WERI-Rb-1 (cell line): Measurements from ENCODE around the gene PAFAH2.
A peak's percentile ranks its signal among the peaks of the same experiment; 100 is the strongest.

Experiments
- DNase-seq: peaks from one replicate; pipeline ENCODE4 v3.0.0-alpha.2; 2020
- H3K27ac ChIP-seq: fragments of 250-450 bp; sonication (Bioruptor Pico); 2 replicates; pipeline ENCODE4 v1.5.1; 2020; ENCODE audit warnings: mild to moderate bottlenecking, moderate library complexity
- H3K27me3 ChIP-seq: fragments of 250-450 bp; sonication (Bioruptor Pico); 2 replicates; pipeline ENCODE4 v1.5.1; 2021; ENCODE audit warnings: mild to moderate bottlenecking, low read depth, moderate library complexity; ENCODE audit not compliant: insufficient read depth, severe bottlenecking
- H3K36me3 ChIP-seq: fragments of 250-450 bp; sonication (Bioruptor Pico); 2 replicates; pipeline ENCODE4 v1.5.1; 2020; ENCODE audit warnings: mild to moderate bottlenecking, moderate library complexity
- H3K4me3 ChIP-seq: 2 replicates; pipeline ENCODE4 v1.5.1; 2011; ENCODE audit warnings: low read depth, mild to moderate bottlenecking, control low read depth, low read length
- H3K9me3 ChIP-seq: fragments of 250-450 bp; sonication (Bioruptor Pico); 2 replicates; pipeline ENCODE4 v1.5.1; 2021; ENCODE audit warnings: mild to moderate bottlenecking, moderate library complexity; ENCODE audit not compliant: severe bottlenecking
- TF ChIP-seq, protein P1 (sequence below): IDR thresholded peaks from 2 replicates; pipeline ENCODE4 v1.5.1; 2011; ENCODE audit warnings: low read depth, mild to moderate bottlenecking, control low read depth, inconsistent platforms, low read length

Gene PAFAH2

DNA sequence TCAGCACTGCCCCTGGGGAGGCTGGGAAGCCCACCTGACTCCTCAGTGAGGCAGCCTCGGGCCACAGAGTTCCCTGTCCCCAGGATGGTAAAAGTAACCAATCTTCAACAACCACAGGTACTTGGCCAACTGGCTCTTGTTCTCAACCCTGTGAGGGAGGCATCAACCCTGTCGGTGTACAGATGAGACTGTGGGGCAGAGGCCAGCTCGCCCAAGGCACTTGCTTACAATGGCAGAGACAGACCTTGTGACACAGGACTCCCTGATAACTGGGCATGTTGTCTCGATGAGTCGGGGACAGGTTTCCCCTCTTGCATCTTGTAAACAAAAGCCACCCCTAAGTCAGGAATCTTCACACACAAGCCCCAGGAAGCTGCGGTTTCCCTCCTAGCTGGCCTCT is 40.0 kb upstream of the PAFAH2 start:
- Histone ChIP-seq H3K4me3 (no peak overlapping the region), H3K9me3 (no peaks in the 10 kb centered on the region), H3K27ac (no peak overlapping the region), H3K36me3 (no peaks in the 10 kb centered on the region), H3K27me3 (no peaks in the 10 kb centered on the region)
- no peak for DNase-seq
- TF ChIP-seq, protein P1, sequence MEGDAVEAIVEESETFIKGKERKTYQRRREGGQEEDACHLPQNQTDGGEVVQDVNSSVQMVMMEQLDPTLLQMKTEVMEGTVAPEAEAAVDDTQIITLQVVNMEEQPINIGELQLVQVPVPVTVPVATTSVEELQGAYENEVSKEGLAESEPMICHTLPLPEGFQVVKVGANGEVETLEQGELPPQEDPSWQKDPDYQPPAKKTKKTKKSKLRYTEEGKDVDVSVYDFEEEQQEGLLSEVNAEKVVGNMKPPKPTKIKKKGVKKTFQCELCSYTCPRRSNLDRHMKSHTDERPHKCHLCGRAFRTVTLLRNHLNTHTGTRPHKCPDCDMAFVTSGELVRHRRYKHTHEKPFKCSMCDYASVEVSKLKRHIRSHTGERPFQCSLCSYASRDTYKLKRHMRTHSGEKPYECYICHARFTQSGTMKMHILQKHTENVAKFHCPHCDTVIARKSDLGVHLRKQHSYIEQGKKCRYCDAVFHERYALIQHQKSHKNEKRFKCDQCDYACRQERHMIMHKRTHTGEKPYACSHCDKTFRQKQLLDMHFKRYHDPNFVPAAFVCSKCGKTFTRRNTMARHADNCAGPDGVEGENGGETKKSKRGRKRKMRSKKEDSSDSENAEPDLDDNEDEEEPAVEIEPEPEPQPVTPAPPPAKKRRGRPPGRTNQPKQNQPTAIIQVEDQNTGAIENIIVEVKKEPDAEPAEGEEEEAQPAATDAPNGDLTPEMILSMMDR = no peak

DNA sequence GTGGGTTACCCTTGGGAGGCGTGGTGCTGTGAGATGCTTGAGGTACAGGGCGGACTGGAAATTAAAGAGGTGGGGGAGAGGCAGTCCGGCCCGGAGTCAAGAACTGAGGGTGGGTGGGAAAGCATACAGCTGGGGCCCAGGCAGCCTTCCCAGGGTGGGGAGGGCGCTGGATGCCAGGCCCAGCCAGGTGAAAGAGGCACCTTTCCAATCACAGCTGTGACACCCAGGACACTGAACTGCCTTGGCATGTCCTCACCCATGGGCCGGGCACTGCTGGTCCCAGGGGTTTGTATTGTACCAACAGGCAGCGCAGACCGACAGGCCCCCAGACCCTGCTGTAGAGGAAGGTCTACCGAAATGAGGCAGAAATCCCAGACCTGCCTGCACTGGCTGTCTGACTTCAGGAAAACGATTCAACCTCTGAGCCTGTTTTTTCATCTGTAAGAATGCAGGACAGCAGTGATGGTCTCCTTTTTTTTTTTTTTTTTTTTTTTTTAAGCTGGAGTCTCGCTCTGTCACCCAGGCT is 39.0 kb upstream of the PAFAH2 start:
- Histone ChIP-seq H3K27ac (no peak overlapping the region), H3K27me3 (no peaks in the 10 kb centered on the region), H3K36me3 (no peaks in the 10 kb centered on the region), H3K4me3 (no peak overlapping the region), H3K9me3 (no peaks in the 10 kb centered on the region)
- TF ChIP-seq, protein P1 = no peak
- DNase-seq = no peak

DNA sequence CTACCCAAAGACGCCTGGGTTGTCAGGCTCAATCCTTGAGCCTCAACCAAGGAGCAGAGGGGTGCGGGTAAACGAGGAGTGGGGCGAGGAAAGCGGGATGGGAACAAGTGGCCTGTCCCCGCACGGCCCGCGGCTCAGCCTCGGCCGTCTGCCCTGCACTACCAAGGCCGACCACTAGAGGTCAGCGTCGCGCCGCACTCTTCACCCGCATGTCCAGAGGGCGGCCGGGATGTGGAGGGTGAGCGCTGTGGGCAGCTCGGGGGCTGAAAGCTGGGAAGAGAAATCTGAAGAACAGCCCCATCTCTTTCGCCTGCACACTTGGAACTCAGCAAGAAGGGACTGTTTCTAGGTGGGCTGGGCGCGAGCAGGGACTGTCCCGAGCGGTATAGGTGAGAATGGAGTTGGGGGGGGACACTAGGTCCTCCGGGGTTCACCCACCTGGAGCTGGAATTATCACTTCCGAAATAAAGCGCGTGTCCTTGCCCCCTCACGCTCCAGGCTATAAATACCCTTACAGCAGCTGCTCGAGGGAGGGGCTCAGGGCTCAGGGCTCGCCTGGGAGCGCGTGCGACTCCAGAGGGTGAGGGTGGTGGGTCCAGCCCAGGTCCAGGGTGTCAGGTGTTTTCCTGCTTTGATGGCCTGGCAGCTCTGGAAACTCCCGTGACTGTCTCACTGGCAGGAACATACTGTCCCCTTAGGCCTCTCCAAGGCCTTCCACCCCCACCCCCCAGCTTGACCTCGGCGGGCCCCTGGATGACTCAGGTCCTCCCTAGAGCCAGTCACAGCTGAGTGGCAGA is 38.3 kb upstream of the PAFAH2 start:
- H3K36me3 ChIP-seq = no peaks in the 10 kb centered on the region
- peak overlapping the region; percentile 72 for H3K27ac ChIP-seq
- TF ChIP-seq, protein P1 = peak; percentile 96
- peak overlapping the region; percentile 93 for H3K4me3 ChIP-seq
- H3K9me3 ChIP-seq = no peaks in the 10 kb centered on the region
- DNase-seq = peak; percentile 84
- H3K27me3 ChIP-seq = no peaks in the 10 kb centered on the region

DNA sequence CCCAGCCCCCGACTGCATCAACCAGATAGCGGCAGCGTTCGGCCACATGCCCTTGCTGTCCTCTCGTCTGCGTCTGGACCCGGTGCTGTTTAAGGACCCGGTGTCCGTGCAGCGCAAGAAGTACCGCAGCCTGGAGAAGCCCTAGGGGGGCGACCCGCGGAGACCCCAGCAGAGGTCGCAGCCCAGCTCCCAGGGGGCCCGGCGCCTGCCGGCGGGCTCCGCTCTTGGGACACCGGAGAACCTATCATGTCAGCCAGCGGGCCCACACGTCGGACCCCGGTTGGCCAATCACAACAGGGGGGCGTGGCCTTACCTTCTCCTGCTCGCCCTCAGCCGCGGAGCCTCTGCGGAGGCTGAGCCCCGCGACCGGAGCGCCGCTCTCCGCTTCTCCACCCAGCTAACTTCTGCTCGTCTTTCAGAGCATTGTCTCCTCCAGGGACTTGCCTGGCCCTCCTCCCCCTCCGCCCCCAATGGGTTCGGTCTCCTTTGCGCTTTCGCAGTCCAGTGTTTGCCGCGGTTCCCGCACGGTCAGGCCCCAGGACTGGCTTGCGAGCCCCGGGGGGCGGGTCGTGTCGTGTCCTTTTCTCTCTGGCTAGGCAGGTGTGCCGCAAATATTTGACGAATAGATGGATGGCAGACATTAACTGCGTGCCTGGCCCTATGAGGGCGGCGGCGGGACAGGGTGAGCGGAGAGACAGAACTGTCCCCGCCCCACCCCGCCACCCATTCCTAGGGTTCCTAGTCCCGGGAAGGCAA is 37.5 kb upstream of the PAFAH2 start:
- Histone ChIP-seq H3K9me3 (no peaks in the 10 kb centered on the region), H3K36me3 (no peaks in the 10 kb centered on the region), H3K27me3 (no peaks in the 10 kb centered on the region), H3K27ac (peak overlapping the region; percentile 72), H3K4me3 (peak overlapping the region; percentile 93)
- DNase-seq = peak; percentile 96
- TF ChIP-seq, protein P1 = peak; percentile 28; the same call in 1 of the 2 replicates

DNA sequence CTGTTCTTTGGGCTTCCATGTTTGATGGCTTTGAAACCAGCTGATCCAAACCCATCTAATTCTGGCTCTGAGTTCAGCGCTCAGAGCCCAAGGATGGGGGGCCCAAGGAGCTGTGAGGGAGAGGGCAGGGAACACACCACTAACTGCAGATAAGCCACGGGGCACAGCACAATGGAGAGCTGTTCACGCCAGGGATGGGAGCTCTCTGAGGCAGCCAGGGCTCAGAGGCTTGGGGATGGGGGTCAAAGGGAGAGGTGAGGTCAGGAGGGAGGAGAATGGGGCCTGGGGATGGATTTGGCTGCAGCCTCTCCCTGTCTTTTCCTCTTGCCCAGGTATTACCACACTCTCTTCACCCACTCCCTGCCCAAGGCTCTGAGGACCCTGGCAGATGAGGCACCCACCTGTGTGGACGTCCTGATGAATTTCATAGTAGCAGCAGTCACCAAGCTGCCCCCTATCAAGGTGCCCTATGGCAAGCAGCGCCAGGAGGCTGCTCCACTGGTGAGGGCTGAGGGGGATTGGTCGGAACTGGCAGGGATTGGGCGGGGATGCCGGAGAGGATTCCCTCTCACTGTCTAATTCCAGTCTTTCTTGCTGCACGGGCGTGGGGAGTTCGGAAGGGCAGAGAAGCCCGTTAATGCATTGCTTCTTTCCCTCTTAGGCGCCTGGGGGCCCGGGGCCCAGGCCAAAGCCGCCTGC is 36.8 kb upstream of the PAFAH2 start:
- Histone ChIP-seq H3K27ac (peak overlapping the region; percentile 72), H3K4me3 (peak overlapping the region; percentile 93), H3K36me3 (no peaks in the 10 kb centered on the region), H3K27me3 (no peaks in the 10 kb centered on the region), H3K9me3 (no peaks in the 10 kb centered on the region)
- TF ChIP-seq, protein P1 = no peak
- peak; percentile 35 for DNase-seq
